Posterior vena cava (tissue), 2 donors: ENCODE results near the gene CEP128. TPM values are rescaled to one million over a fixed set of nuclear protein-coding genes. Genes with fewer than 3 reads are reported as not detected.

Experiments
- DNase-seq: peaks from one replicate; pipeline ENCODE4 v3.0.0-alpha.2; 2020; ENCODE audit warnings: low spot score
- intact Hi-C, 2 donors: fragments of 100-400 bp; cut with DNase I; formaldehyde crosslinking; loops; one replicate each; pipeline versions ENCODE4 v1.14.1 to v1.14.2; 2022 to 2023
- long read RNA-seq, 2 donors: library from polyadenylated mRNA; unstranded; transcript quantifications; one replicate each; pipeline ENCODE4 v2.0.0, GENCODE V29; 2020 to 2021
- total RNA-seq, 2 donors: library from RNA; stranded (reverse); fragmentation: NEBNext Ultra II Directional; extraction: Animal tissue kit (Norgen Biotek cat#: 25700); gene quantifications; one replicate each; pipeline ENCODE4 v1.2.1, GENCODE V29; 2021
- donor health status: DM: yes; HTN: yes; CAD: no.
- donor health status: DM: yes; HTN: yes; CAD: no.

The CEP128 gene
- 10 to 100 TPM in 1 of 2 donors, 1 to 10 TPM in 1; 8.3 to 12.5 TPM for total RNA-seq
- long read RNA-seq, donor 1, partial matches to known transcripts, result 1 of 1 reads
- long read RNA-seq, donor 1, other reads (novel, unspliced or antisense), result 0 of 1 reads
- long read RNA-seq, donor 2, partial matches to known transcripts, result 3 of 5 reads
- long read RNA-seq, donor 2, other reads (novel, unspliced or antisense), result 2 of 5 reads

- intact Hi-C loops, result no loop called here
- peak; percentile 98 for DNase-seq
Observed at GRCh38 chr14:80941241-80942185, at the start of gene CEP128. Gene CEP128 (minus strand): TSS chr14:80941738.

DNA sequence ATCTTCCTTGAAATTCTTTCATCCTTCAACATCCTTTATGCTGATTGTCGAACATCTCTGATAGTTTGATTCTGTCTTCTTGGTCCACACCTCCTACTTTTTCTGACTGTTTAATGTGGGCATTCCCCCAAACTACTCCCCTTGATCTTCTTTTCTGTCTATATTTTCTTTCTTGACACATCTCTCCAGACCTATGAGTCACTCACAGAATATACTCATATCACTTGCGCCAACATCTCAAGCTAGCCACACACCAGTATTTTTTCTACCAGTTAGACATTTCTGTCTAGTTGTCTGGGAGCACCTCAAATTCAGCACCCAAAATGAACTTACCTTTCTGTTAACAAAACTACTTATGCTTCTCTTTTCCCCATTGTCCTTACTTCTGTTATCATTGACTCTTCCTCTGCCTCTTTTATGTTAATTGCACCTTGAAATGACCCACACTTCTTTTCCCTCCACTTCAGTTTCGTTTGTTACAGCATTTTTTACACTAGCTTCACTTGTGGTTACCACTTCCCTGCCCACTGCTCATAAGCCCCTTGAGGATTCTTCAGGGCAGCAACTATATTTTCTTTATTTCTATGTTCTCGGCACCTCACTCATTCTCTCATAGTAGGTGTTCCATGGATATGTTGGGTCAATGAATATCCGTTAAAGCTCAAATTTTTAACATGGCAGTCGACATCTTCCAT is 47.3 kb upstream of the CEP128 start:
- intact Hi-C loops, result loop anchor here in 1 of 2 donors (10.0 kb wide), 1 partner anchor 1106 kb away; no protein-coding TSS in a partner anchor

GRCh38 chr14:80988192-80988591 is 46.7 kb upstream of the CEP128 start:
- DNase-seq, result no peak
- intact Hi-C loops, result loop anchor here in 1 of 2 donors (10.0 kb wide), 1 partner anchor 1107 kb away; no protein-coding TSS in a partner anchor

More for the DNA sequence above, 47.3 kb upstream of the CEP128 start:
- no peak for DNase-seq

DNA sequence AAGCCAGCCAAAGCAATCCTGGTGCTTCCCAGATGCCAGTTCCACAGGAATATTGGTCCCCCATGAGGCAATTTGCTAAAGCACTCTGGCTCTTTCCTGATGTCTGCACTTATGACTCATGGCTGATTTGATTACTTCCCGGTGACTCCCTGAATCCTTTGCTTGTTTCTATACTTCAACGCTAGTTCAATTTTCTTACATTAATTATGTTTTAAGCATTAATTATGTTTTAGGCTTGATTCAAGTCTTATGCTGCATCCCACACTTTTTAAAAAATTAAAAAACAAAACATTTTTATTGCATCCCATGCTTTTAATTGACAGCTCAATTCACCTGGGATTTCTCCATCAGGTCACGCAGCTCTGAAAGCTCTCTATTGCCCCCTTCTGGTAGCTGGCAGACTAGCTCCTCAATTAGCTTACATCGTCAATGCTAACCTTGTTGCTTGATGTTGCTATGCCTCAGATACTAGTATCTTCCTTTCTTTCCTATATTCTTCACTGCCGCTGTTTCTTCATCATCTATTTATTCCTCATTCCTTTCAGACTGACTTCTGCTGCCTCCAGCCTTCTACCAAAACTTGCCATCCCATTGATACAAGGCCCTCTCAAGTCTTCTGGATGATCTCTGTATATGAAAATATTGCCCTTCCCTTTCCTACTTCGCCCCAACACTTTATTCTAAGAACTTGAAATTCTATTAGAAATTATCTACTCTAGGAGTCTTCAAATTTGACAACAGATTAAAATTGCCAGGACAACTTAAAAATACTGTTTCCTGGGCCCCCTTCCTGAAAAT is 45.9 kb upstream of the CEP128 start:
- intact Hi-C loops, result loop anchor here (2.0 to 10.0 kb wide), 2 partner anchors 33 to 1107 kb away; partner anchors contain the start of gene TSHR (in 1 of the 2)
- no peak for DNase-seq

DNA sequence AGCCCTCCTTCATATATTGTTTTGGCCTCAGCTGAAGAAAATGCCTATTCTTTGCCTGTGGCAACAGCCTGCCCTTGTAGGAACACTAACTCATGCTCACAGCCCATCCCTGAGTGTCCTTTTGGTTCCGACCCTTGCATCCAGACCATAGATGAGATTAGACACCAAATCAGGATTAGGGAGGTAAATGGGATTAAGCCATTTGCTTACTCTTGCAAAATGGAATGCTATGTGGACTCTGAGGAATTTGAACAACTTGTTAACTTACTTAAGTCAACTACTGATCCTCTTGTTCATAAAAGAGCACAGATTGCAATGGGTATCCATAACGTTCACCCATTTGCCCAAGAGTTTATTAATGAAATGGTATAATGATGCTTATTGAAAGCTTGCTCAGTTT is 41.2 kb upstream of the CEP128 start:
- intact Hi-C loops, result loop anchor here in 1 of 2 donors (10.0 kb wide), 1 partner anchor 1112 kb away; no protein-coding TSS in a partner anchor
- DNase-seq, result no peak

- no peak for DNase-seq
- intact Hi-C loops, result loop anchor here in 1 of 2 donors (10.0 kb wide), 1 partner anchor 1113 kb away; no protein-coding TSS in a partner anchor
Observed at GRCh38 chr14:80981673-80982072, 40.1 kb upstream of the CEP128 start.

- no peak for DNase-seq
- intact Hi-C loops, result loop anchor here in 1 of 2 donors (10.0 kb wide), 1 partner anchor 1114 kb away; no protein-coding TSS in a partner anchor
Observed at GRCh38 chr14:80981156-80981555, 39.6 kb upstream of the CEP128 start.

DNA sequence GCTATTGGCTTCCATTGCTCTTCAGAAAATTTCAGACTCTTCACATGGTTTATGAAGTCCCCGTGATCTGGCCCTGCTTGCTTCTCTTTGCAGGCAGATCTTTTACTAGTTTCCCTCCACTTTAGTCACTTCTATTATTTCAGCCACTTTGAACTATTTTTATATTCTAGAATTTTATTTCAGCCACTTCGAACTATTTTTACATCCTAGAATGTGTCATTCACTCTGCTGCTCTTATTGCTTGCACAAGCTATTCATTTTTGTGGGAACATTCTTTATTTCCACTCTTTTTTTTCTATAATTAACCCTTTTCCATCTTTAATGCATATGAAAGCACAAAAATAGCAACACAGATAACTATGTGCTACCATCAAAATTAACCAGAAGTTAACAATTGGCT is 38.4 kb upstream of the CEP128 start:
- intact Hi-C loops, result loop anchor here in 1 of 2 donors (10.0 kb wide), 1 partner anchor 1115 kb away; no protein-coding TSS in a partner anchor
- no peak for DNase-seq

DNA sequence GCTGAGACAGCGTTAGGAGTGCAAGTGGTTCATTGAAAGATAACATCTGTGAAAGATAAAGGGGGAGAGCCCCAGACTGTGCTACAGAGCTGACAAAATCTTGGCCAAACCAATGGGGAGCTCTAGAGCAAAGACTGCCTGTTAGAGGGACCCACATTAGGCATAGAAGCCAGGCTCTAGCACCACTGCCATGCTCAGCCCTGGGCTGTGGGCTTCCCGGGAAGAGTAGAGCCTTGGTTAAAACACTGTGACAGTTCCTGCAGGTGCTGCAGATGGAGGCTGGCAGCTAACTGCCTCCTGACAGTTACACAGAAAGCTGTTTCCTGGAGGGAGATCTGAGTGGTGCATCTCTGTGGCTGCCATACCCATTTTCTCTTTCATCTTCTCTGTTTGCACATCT is 36.9 kb upstream of the CEP128 start:
- no peak for DNase-seq
- intact Hi-C loops, result no loop called here

DNA sequence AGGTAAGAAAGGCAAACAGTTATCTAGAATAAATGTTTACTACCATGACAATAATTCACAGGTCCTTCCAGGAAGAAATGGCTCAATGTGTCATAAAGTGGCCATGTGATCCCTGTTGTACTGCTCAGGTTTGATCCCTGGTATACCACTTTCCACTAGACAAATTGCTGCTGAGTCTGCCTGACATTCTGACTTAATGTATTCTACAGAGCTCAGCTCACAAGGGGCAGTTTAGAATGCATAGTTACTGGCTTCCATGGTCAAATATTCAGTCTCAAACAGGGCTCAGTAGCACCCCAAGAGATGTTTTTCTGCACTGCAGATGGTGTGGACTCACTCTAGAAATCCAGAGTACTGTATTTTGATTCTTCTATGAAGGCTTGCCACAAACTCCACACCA is 35.7 kb upstream of the CEP128 start:
- DNase-seq, result no peak
- intact Hi-C loops, result no loop called here

- DNase-seq, result no peak
- intact Hi-C loops, result no loop called here
Observed at GRCh38 chr14:80974679-80975078, 33.1 kb upstream of the CEP128 start.

GRCh38 chr14:80973931-80974641 is 32.5 kb upstream of the CEP128 start:
- no peak for DNase-seq
- intact Hi-C loops, result no loop called here

DNA sequence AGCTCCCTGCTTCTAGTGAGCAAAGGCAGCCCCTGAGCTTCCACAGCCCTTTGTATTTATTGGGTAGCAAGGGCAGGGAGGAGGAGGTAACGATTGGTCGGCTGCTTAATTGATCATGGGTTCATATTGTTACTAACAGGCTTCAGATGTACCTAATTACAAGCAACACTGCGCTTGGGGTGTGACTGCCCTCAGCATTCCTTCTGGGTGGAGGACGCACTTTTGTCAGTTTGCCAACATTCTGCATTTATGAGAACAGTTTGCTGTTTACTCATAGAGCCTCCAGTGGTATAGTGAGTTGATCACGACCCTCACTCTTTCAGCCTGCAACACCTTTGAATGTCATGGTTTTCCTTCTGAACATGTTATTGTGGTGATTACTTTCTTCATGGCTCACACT is 23.5 kb upstream of the CEP128 start:
- intact Hi-C loops, result no loop called here

DNA sequence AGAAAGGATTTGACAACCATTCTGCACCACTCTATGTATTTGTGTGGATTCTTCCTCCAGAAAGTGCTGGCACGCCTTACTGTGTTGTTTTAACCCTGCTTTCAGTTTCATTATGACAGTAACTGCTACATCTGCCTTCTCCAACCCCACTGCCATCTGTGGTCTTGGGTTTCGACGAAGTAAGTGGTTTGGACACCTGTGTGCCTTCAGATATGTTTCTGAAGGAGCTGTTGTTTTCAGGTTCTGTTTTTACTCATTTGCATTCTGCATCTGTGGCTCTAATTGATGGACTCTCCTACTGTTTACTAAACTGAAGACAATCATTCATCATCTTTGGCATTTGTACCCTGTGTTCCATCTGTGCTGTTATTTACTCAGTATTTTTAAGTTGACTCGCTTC is 18.0 kb upstream of the CEP128 start:
- DNase-seq, result no peak
- intact Hi-C loops, result no loop called here

More for the DNA sequence above, 23.5 kb upstream of the CEP128 start:
- no peak for DNase-seq

DNA sequence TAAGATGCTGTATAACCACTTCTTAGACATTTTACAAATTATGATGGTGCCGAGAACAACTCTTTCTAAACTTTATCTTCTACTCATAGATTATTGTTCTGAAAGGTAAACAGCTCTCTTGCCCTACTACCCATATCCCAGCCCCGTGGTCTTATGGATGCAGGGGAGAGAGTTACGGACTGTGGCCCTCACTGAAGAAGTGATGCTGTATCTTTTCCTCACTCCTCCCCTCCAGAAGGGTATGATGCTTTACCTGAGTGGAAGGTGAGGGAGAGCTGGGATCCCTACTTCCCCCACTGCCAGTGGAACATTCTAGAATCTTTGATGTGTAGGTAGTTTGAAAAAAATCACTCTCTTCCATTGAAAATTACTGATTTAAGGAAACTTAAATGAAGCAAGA is 17.4 kb upstream of the CEP128 start:
- no peak for DNase-seq
- intact Hi-C loops, result no loop called here

DNA sequence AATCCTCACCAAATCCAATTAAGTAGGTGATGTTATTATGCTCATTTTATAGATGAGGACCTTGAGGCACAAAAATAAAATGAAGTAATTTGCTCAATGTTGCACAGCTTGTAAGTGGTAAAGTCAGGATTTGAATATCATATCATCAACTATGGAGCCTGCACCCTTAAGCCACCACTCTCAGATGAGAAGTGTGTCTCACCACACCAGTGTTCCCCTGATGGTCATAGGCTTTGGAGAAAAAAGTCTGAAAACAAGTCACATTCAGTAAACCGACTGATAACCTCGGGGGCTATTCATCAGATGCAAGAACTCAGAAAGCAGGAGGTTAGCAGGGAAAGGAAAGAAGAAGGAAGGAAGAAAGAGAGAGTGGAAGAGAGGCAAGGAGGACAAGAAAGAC is 16.7 kb upstream of the CEP128 start:
- intact Hi-C loops, result no loop called here
- DNase-seq, result no peak

DNA sequence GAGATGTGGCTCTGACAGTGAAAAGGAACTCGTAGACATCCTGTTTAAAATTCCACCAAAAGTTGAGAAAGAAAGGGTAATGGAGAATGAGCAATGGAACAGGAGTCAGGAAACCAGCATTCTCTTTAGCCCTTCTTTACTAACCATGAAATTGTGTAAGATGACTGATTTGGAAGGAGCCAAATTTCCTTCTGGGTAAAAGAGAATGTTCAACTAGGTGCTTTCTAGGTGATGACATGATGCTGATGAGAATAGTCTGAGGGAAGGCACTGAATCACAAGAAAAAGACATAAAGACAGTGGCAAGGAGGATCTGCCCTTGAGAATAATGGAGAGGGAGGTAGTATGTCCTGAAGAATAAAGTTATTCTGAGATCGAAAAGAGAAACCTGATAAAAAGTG is 16.1 kb upstream of the CEP128 start:
- intact Hi-C loops, result no loop called here
- DNase-seq, result no peak

DNA sequence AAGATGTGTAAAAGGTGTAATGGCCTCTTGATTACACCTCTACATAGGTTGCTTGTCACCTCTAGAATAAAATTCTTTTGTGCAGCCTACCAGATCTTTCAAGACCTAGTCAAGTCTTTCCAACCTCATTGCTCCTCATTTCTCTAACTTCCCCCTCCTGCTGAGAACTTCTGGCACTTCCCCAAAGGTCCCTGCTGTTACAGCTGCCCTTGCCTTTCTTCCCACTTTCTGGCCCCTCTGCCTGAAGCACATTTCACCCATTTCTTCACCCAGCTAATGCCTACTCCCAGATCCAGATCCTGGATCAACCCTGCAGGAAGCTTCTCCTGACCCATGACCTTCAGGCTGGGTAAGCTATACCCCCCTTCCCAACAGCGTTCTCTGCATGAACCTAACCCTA is 15.4 kb upstream of the CEP128 start:
- DNase-seq, result no peak
- intact Hi-C loops, result no loop called here
